Esophagus squamous epithelium (tissue), 5 donors: ENCODE measurements around the gene COMMD4. TPM values are rescaled to one million over a fixed set of nuclear protein-coding genes. Genes with fewer than 3 reads are reported as not detected.

Source experiments
- DNase-seq: peaks from one replicate; lab custom pipeline; 2025; lab: John Stamatoyannopoulos, UW
- H3K27ac ChIP-seq, 4 donors: fragments of 200-600 bp; sonication (generic); one replicate each; pipeline ENCODE4 v1.5.1; 2016 to 2019; ENCODE audit warnings: mild to moderate bottlenecking in 1 of 4
- H3K27me3 ChIP-seq, 4 donors: fragments of 200-600 bp; sonication (generic); 1 replicate in 3 of 4; 2 replicates in 1 of 4; pipeline versions ENCODE4 v1.5.1 to v1.6.0; 2017 to 2021; ENCODE audit warnings: antibody characterized with exemption in 1 of 4
- H3K36me3 ChIP-seq, 3 donors: fragments of 200-600 bp; sonication (generic); one replicate each; pipeline ENCODE4 v1.5.1; 2016 to 2019
- H3K4me1 ChIP-seq, 3 donors: fragments of 200-600 bp; sonication (generic); one replicate each; pipeline ENCODE4 v1.5.1; 2017 to 2019
- H3K4me3 ChIP-seq, 4 donors: fragments of 200-600 bp; sonication (generic); 1 replicate in 3 of 4; 2 replicates in 1 of 4; pipeline ENCODE4 v1.5.1; 2016 to 2019; ENCODE audit warnings: mild to moderate bottlenecking in 2 of 4, moderate library complexity in 1 of 4
- H3K9me3 ChIP-seq, 3 donors: fragments of 200-600 bp; sonication (generic); one replicate each; pipeline ENCODE4 v1.5.1; 2016 to 2019
- CTCF ChIP-seq, 6 experiments: fragments of 450-650 bp in 4 of 6; fragments of 200-600 bp in 2 of 6; sonication (generic) in 2 of 6; IDR thresholded peaks; one replicate each; pipeline ENCODE4 v1.5.1; 2016 to 2019; ENCODE audit warnings: antibody characterized with exemption in 6 of 6, mild to moderate bottlenecking in 4 of 6, moderate library complexity in 4 of 6
- POLR2A ChIP-seq, 4 donors: fragments of 450-650 bp; IDR thresholded peaks; one replicate each; pipeline ENCODE4 v1.6.1; 2017; ENCODE audit warnings: antibody characterized with exemption in 4 of 4, mild to moderate bottlenecking in 4 of 4, moderate library complexity in 3 of 4
- WGBS, 2 donors: methylation state at CpG; one replicate each; pipeline ENCODE4 v1.1.5; 2018; 5-methylcytosine and 5-hydroxymethylcytosine counted together
- intact Hi-C: fragments of 100-400 bp; cut with DNase I; formaldehyde crosslinking; loops from one replicate; pipeline ENCODE4 v1.15.0; 2022
- total RNA-seq, 4 donors: library from RNA; depleted of rRNA; stranded (reverse); fragments of >200 nt; gene quantifications; one replicate each; pipeline ENCODE4 v1.1.0, GENCODE V29; 2016
- donor health status: DM: yes; HTN: yes; CAD: no.

COMMD4 gene
- total RNA-seq, 4 donors from 2014 or later, result 35.5 to 54.4 (median 44.5) TPM

- intact Hi-C loops, result no loop called here
- H3K4me3 ChIP-seq, result no peak overlapping the region
- H3K27ac ChIP-seq, result no peak overlapping the region
- H3K27me3 ChIP-seq, result no peaks in the 10 kb centered on the region
- WGBS, 2 donors, result 95 to 100% methylated on average over 1 to 4 of the region's 10 CpGs
- TF ChIP-seq POLR2A (IDR thresholded peaks at IDR 0.05), result no peak
- TF ChIP-seq CTCF (IDR thresholded peaks at IDR 0.05), result no peak
- no peak for DNase-seq
- H3K4me1 ChIP-seq, result no peaks in the 10 kb centered on the region
- H3K9me3 ChIP-seq, result no peaks in the 10 kb centered on the region
- H3K36me3 ChIP-seq, result peaks cover 32 to 99% (median 35%) of the 10 kb centered on the region in 3 donors
Measured at GRCh38 chr15:75361361-75361988, 25.6 kb downstream of the COMMD4 start.

- Histone ChIP-seq H3K36me3 (peaks cover 34 to 99% (median 38%) of the 10 kb centered on the region in 3 donors), H3K9me3 (no peaks in the 10 kb centered on the region), H3K27me3 (no peaks in the 10 kb centered on the region), H3K4me1 (peaks cover 0 to 5% (median under 1%) of the 10 kb centered on the region in 3 donors), H3K27ac (no peak overlapping the region), H3K4me3 (no peak overlapping the region)
- TF ChIP-seq POLR2A (IDR thresholded peaks at IDR 0.05), result no peak
- no peak for TF ChIP-seq CTCF (IDR thresholded peaks at IDR 0.05)
- DNase-seq, result no peak
- intact Hi-C loops, result no loop called here
- 80% methylated on average over 1 of the region's 13 CpGs; no CpG with 5 or more reads in 1 of the 2 donors for WGBS, 2 donors
Measured at GRCh38 chr15:75361989-75362641, 26.3 kb downstream of the COMMD4 start.

GRCh38 chr15:75362642-75363249 is 26.9 kb downstream of the COMMD4 start:
- TF ChIP-seq POLR2A (IDR thresholded peaks at IDR 0.05) (no peak), CTCF (IDR thresholded peaks at IDR 0.05) (no peak)
- Histone ChIP-seq H3K4me3 (no peak overlapping the region), H3K27ac (no peak overlapping the region), H3K27me3 (no peaks in the 10 kb centered on the region), H3K36me3 (peaks cover 31 to 96% (median 39%) of the 10 kb centered on the region in 3 donors), H3K4me1 (peaks cover 0 to 11% (median 6%) of the 10 kb centered on the region in 3 donors), H3K9me3 (no peaks in the 10 kb centered on the region)
- WGBS, 2 donors, result 80% methylated on average over 2 of the region's 7 CpGs; no CpG with 5 or more reads in 1 of the 2 donors
- DNase-seq, result no peak
- intact Hi-C loops, result no loop called here

- H3K9me3 ChIP-seq, result no peaks in the 10 kb centered on the region
- H3K4me1 ChIP-seq, result peaks cover 0 to 14% (median 6%) of the 10 kb centered on the region in 3 donors
- no peaks in the 10 kb centered on the region for H3K27me3 ChIP-seq
- no peak overlapping the region for H3K27ac ChIP-seq
- H3K36me3 ChIP-seq, result peaks cover 25 to 86% (median 38%) of the 10 kb centered on the region in 3 donors
- no peak for DNase-seq
- H3K4me3 ChIP-seq, result no peak overlapping the region
- intact Hi-C loops, result no loop called here
- WGBS, 2 donors, result 95 to 98% methylated on average over 6 to 9 of the region's 9 CpGs
- TF ChIP-seq POLR2A (IDR thresholded peaks at IDR 0.05), result no peak
Measured at GRCh38 chr15:75363786-75364185, 27.9 kb downstream of the COMMD4 start.

GRCh38 chr15:75364881-75365280 is 29.0 kb downstream of the COMMD4 start:
- H3K36me3 ChIP-seq, result peaks cover 21 to 80% (median 28%) of the 10 kb centered on the region in 3 donors
- no peak for DNase-seq
- WGBS, 2 donors, result 92 to 94% methylated on average over 5 to 6 of the region's 6 CpGs

More at GRCh38 chr15:75364881-75365280, 29.0 kb downstream of the COMMD4 start:
- Histone ChIP-seq H3K27ac (no peak overlapping the region), H3K4me1 (peaks cover 8 to 25% (median 17%) of the 10 kb centered on the region in 3 donors), H3K27me3 (no peaks in the 10 kb centered on the region), H3K4me3 (no peak overlapping the region), H3K9me3 (no peaks in the 10 kb centered on the region)
- TF ChIP-seq POLR2A (IDR thresholded peaks at IDR 0.05), result no peak
- no peak for TF ChIP-seq CTCF (IDR thresholded peaks at IDR 0.05)
- intact Hi-C loops, result no loop called here
